ENCODE data around the gene DGKB.

GRCh38 chr7:14806891-14807290 is 95.7 kb downstream of the DGKB start:
- no peak for TF ChIP-seq MYC (IDR thresholded peaks at IDR 0.05; ENCODE audit: borderline replicate concordance, low read length)
- TF ChIP-seq POLR2A (IDR thresholded peaks at IDR 0.05; ENCODE audit: low read length), result no peak
- no peak for TF ChIP-seq CBX2 (IDR thresholded peaks at IDR 0.05; ENCODE audit: borderline replicate concordance, low read depth)
- TF ChIP-seq, protein P1, sequence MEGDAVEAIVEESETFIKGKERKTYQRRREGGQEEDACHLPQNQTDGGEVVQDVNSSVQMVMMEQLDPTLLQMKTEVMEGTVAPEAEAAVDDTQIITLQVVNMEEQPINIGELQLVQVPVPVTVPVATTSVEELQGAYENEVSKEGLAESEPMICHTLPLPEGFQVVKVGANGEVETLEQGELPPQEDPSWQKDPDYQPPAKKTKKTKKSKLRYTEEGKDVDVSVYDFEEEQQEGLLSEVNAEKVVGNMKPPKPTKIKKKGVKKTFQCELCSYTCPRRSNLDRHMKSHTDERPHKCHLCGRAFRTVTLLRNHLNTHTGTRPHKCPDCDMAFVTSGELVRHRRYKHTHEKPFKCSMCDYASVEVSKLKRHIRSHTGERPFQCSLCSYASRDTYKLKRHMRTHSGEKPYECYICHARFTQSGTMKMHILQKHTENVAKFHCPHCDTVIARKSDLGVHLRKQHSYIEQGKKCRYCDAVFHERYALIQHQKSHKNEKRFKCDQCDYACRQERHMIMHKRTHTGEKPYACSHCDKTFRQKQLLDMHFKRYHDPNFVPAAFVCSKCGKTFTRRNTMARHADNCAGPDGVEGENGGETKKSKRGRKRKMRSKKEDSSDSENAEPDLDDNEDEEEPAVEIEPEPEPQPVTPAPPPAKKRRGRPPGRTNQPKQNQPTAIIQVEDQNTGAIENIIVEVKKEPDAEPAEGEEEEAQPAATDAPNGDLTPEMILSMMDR (IDR thresholded peaks at IDR 0.05), result no peak
- TF ChIP-seq RAD21 (conservative IDR thresholded peaks at IDR 0.05 in 1 of 2, IDR thresholded peaks at IDR 0.05 in 1 of 2), result no peak
- TF ChIP-seq EP300 (IDR thresholded peaks at IDR 0.05), result no peak
- TF ChIP-seq RCOR1 (IDR thresholded peaks at IDR 0.05; ENCODE audit: low read depth, low read length), result no peak
- TF ChIP-seq ESRRA (IDR thresholded peaks at IDR 0.05; ENCODE audit: borderline replicate concordance, low read length), result no peak
- no peak for TF ChIP-seq TP53 (CRISPR knock-in tag; IDR thresholded peaks at IDR 0.05)
- TF ChIP-seq CHD2 (IDR thresholded peaks at IDR 0.05; ENCODE audit: low read length, partially characterized antibody), result no peak
- TF ChIP-seq, protein P2, sequence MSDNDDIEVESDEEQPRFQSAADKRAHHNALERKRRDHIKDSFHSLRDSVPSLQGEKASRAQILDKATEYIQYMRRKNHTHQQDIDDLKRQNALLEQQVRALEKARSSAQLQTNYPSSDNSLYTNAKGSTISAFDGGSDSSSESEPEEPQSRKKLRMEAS (IDR thresholded peaks at IDR 0.05), result no peak
- TF ChIP-seq JUNB (IDR thresholded peaks at IDR 0.05), result no peak
- TF ChIP-seq BHLHE40 (IDR thresholded peaks at IDR 0.05; ENCODE audit: low read depth, low read length), result no peak

All from A549 (cell line).